GM10248 (cell line): ENCODE measurements around the gene TM9SF4.

Experiments
- CTCF ChIA-PET: fragments of 300-600 bp; sonication (Branson Sonifier 250); formaldehyde crosslinking; extraction: SDS; loops from one replicate; lab custom pipeline; 2021; ENCODE audit warnings: antibody characterized with exemption; lab: Yijun Ruan, JAX
- POLR2A ChIA-PET: fragments of 350-650 bp; sonication (Branson Sonifier 250); formaldehyde crosslinking; extraction: SDS; loops from one replicate; lab custom pipeline; 2020; ENCODE audit warnings: antibody characterized with exemption; lab: Yijun Ruan, JAX
- DNase-seq: peaks from one replicate; pipeline ENCODE4 v3.0.0; 2012; ENCODE audit errors: extremely low spot score
- TF ChIP-seq, protein P1 (sequence below): IDR thresholded peaks from 2 replicates; pipeline ENCODE4 v1.5.1; 2012; ENCODE audit warnings: mild to moderate bottlenecking, low read depth; ENCODE audit errors: extremely low read depth, missing control alignments, control extremely low read depth

Gene TM9SF4

DNA sequence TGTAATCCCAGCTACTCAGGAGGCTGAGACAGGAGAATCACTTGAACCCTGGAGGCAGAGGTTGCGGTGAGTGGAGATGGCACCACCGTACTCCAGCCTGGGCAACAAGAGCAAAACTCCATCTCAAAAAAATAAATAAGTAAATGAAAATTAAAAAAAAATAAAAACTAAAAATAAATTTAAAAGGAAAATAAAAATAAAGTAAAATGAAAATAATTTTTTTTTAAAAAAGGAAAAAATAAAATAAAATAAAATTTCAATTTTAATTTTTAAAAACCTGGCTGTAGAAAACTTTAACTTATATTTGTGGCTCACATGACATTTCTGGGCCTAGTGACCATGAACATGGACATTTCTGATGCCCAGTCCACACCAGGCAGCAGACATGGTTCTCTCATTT lies 41.3 kb upstream of the TM9SF4 start:
- POLR2A ChIA-PET, result no interaction called here
- CTCF ChIA-PET, result no interaction called here
- no peak for DNase-seq
- TF ChIP-seq, protein P1, sequence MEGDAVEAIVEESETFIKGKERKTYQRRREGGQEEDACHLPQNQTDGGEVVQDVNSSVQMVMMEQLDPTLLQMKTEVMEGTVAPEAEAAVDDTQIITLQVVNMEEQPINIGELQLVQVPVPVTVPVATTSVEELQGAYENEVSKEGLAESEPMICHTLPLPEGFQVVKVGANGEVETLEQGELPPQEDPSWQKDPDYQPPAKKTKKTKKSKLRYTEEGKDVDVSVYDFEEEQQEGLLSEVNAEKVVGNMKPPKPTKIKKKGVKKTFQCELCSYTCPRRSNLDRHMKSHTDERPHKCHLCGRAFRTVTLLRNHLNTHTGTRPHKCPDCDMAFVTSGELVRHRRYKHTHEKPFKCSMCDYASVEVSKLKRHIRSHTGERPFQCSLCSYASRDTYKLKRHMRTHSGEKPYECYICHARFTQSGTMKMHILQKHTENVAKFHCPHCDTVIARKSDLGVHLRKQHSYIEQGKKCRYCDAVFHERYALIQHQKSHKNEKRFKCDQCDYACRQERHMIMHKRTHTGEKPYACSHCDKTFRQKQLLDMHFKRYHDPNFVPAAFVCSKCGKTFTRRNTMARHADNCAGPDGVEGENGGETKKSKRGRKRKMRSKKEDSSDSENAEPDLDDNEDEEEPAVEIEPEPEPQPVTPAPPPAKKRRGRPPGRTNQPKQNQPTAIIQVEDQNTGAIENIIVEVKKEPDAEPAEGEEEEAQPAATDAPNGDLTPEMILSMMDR, result no peak

DNA sequence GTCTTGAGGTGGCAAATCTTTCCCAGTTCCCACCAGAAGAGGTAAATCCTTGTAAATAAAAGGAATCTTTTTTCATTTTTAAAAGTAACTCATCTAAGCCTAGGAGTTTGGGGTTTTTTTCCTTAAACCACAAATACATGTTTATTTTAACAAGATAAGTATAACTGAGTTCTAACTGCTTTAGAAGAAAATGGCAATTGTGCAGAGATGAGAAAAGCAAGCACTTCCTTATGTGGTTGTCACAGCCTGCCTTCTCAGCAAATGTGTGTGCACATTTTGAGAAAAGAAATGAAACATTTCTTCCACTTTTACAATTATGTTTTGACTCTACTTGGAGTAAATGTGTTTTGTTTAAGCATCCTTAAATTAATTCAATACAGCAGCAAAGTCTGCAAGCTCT lies 39.8 kb upstream of the TM9SF4 start:
- ChIA-PET POLR2A (no interaction called here), CTCF (no interaction called here)
- TF ChIP-seq, protein P1, result no peak
- no peak for DNase-seq

DNA sequence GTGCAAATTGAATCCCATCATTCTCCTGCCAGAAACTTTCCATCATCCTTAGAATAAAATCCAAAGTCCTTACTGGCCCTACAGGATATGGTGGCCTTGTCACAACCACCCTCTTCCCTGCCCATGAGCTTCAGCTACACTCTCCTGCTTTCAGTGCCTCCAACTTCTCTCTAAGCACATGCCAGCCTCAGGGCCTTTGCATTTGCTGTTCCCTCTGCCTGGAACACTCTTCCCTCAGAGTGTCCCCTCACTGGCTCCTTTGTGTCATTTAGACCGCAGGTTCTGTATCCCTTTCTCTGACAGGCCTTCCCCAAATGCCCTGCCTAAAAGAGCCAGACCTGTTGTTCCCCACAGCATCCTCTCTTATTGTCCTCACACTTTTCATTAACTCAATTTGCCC lies 39.2 kb upstream of the TM9SF4 start:
- DNase-seq, result no peak
- ChIA-PET CTCF (no interaction called here), POLR2A (no interaction called here)
- TF ChIP-seq, protein P1, result no peak

DNA sequence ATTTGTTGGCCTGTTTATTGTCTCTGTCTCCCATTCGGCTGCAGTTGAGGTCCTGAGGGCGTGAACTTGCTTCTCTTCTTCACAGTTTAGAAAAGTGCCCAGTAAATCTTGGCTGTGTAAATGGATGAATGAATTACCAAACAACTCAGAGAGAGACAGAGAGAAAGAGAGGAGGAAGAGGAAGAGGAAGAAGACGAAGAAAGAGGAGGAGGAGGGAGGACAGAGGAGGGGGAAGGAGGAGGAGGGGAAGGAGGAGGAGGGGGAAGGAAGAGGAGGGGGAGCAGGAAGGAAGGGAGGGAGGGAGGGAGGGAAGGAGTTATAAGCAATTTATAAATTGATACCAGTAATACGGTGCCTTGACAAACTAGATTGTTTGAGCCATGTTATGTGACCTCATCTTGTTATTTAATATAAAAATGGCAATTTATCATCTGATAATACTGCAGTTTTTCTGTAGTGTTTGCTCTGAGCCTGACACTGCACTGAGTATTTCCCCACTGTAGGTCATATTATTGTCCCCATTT lies 38.8 kb upstream of the TM9SF4 start:
- TF ChIP-seq, protein P1, result no peak
- CTCF ChIA-PET, result interaction anchor here (2.5 to 3.6 kb wide), 2 partner anchors 36 to 40 kb away, joined by 7 to 17 read pairs; no protein-coding TSS in a partner anchor
- DNase-seq, result no peak
- POLR2A ChIA-PET, result no interaction called here

DNA sequence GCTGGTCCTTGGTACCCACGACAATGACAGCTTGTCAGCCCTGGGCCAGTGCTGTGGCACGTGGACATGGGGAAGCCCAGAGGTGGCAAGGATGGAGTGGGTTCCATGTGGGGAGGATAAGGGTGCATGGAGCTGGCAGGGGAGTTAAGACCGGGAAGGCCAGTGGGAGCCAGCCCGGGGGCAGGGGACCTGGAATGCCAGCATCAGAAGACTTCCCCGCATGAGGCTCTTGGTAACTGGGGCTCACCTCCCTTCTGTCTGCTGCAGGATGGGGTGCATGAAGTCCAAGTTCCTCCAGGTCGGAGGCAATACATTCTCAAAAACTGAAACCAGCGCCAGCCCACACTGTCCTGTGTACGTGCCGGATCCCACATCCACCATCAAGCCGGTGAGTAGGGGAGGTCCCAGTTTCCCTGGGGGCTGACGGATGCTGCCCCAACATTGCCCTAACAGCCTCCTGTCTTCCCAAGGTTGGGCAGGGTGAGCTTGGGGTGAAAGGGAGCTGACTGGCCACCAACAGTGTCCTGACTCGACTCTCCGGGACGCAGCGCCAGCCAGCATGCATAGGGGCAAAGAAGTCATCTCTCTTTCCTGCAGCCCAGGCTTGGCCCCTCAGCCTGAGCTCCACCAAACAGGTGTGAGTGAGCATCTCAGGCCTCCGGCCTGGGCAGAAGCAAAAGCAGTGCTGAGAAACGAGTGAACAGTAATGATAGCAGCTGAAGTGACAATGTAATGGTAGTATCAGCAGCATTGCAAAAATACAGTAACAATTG lies 37.9 kb upstream of the TM9SF4 start:
- CTCF ChIA-PET, result interaction anchor here (1.3 to 3.6 kb wide), 4 partner anchors 10 to 225 kb away, joined by 3 to 17 read pairs (median 6); no protein-coding TSS in a partner anchor
- TF ChIP-seq, protein P1, result no peak
- DNase-seq, result no peak
- POLR2A ChIA-PET, result no interaction called here

DNA sequence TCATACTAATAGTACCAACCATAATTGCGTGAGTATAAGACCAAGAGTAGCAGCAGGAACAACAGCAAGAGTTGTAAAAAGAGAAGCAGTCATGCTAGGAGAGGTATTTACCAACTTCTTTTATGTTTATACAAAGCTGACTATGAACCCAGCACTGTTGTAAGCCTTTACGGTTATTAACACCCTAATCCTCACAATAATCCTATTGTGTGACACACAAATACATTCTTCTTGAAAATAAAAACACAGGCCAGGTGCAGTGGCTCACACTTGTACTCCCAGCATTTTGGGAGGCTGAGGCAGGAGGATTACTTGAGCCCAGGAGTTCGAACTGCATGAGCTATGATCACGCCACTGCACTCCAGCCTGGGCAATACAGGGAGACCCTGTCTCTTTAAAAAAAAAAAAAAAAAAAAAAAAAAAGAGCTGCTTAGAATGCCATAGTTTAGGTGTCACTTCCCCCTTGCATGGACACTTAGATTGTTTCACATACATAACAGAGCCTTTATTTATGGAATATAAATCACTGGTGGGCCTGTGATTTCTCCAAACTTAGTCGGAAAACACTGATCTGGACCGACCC lies 37.3 kb upstream of the TM9SF4 start:
- ChIA-PET CTCF (interaction anchor here (1.3 to 3.6 kb wide), 6 partner anchors 10 to 226 kb away, joined by 3 to 17 read pairs (median 7); no protein-coding TSS in a partner anchor), POLR2A (interaction anchor here (0.6 kb wide), 1 partner anchor 30 kb away, joined by 4 read pairs; no protein-coding TSS in a partner anchor)
- no peak for DNase-seq
- TF ChIP-seq, protein P1, result no peak
